ENCODE data around the gene NFKBIL1.

DNA sequence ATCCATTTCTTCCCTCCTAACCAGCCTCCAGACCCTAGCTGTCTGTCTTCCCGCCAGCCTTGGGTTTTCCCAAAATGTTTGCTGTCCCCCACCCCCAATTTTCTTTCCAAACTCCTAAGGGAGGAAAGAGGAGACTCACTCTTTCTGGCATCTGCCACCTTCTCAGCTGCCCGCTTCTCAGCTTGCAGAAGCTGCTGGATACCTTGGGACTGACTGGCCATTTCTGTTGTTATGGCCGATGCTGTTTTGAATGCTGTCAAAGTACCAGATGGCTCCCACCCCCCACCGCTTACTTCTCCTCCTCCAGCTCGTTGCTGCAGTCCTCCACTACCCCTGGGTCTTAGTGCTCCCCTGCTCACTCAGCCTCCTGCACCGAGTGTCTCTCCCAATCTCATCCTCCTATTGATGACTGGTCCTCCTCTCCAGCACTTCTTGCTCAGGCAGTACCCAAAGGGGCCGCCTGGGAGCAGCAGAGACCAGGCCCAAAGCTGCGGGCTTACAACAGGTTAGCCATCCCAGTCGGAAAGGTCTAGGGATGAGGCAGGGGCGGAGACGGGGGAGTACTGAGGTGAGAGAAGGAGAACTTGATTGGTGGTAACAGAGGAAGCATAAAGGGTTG, 960 bp upstream of the NFKBIL1 start, which contains the start of gene ATP6V1G2:
- no peak for TF ChIP-seq EZH2 (IDR thresholded peaks at IDR 0.05; ENCODE audit: low read depth, unreplicated experiment)
- TF ChIP-seq, protein P1, sequence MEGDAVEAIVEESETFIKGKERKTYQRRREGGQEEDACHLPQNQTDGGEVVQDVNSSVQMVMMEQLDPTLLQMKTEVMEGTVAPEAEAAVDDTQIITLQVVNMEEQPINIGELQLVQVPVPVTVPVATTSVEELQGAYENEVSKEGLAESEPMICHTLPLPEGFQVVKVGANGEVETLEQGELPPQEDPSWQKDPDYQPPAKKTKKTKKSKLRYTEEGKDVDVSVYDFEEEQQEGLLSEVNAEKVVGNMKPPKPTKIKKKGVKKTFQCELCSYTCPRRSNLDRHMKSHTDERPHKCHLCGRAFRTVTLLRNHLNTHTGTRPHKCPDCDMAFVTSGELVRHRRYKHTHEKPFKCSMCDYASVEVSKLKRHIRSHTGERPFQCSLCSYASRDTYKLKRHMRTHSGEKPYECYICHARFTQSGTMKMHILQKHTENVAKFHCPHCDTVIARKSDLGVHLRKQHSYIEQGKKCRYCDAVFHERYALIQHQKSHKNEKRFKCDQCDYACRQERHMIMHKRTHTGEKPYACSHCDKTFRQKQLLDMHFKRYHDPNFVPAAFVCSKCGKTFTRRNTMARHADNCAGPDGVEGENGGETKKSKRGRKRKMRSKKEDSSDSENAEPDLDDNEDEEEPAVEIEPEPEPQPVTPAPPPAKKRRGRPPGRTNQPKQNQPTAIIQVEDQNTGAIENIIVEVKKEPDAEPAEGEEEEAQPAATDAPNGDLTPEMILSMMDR (conservative IDR thresholded peaks at IDR 0.05; ENCODE audit: low read depth in 2 of 2) = peak; percentile 98 to 100
- no peak for TF ChIP-seq JUNB (IDR thresholded peaks at IDR 0.05; ENCODE audit: unreplicated experiment)
- TF ChIP-seq POLR2AphosphoS5 (IDR thresholded peaks at IDR 0.05; ENCODE audit: low read depth) = peak; percentile 40; the same call in 1 of the 2 replicates
- TF ChIP-seq EZH2phosphoT487 (IDR thresholded peaks at IDR 0.05; ENCODE audit: unreplicated experiment) = no peak
- no peak for TF ChIP-seq STAT1 (IDR thresholded peaks at IDR 0.05; ENCODE audit: unreplicated experiment)
- TF ChIP-seq ZNF114 (CRISPR knock-in tag; IDR thresholded peaks at IDR 0.05) = no peak
- TF ChIP-seq, protein P2, sequence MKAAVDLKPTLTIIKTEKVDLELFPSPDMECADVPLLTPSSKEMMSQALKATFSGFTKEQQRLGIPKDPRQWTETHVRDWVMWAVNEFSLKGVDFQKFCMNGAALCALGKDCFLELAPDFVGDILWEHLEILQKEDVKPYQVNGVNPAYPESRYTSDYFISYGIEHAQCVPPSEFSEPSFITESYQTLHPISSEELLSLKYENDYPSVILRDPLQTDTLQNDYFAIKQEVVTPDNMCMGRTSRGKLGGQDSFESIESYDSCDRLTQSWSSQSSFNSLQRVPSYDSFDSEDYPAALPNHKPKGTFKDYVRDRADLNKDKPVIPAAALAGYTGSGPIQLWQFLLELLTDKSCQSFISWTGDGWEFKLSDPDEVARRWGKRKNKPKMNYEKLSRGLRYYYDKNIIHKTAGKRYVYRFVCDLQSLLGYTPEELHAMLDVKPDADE (IDR thresholded peaks at IDR 0.05) = peak; percentile 17; the same call in 1 of the 2 replicates
- TF ChIP-seq, protein P3, sequence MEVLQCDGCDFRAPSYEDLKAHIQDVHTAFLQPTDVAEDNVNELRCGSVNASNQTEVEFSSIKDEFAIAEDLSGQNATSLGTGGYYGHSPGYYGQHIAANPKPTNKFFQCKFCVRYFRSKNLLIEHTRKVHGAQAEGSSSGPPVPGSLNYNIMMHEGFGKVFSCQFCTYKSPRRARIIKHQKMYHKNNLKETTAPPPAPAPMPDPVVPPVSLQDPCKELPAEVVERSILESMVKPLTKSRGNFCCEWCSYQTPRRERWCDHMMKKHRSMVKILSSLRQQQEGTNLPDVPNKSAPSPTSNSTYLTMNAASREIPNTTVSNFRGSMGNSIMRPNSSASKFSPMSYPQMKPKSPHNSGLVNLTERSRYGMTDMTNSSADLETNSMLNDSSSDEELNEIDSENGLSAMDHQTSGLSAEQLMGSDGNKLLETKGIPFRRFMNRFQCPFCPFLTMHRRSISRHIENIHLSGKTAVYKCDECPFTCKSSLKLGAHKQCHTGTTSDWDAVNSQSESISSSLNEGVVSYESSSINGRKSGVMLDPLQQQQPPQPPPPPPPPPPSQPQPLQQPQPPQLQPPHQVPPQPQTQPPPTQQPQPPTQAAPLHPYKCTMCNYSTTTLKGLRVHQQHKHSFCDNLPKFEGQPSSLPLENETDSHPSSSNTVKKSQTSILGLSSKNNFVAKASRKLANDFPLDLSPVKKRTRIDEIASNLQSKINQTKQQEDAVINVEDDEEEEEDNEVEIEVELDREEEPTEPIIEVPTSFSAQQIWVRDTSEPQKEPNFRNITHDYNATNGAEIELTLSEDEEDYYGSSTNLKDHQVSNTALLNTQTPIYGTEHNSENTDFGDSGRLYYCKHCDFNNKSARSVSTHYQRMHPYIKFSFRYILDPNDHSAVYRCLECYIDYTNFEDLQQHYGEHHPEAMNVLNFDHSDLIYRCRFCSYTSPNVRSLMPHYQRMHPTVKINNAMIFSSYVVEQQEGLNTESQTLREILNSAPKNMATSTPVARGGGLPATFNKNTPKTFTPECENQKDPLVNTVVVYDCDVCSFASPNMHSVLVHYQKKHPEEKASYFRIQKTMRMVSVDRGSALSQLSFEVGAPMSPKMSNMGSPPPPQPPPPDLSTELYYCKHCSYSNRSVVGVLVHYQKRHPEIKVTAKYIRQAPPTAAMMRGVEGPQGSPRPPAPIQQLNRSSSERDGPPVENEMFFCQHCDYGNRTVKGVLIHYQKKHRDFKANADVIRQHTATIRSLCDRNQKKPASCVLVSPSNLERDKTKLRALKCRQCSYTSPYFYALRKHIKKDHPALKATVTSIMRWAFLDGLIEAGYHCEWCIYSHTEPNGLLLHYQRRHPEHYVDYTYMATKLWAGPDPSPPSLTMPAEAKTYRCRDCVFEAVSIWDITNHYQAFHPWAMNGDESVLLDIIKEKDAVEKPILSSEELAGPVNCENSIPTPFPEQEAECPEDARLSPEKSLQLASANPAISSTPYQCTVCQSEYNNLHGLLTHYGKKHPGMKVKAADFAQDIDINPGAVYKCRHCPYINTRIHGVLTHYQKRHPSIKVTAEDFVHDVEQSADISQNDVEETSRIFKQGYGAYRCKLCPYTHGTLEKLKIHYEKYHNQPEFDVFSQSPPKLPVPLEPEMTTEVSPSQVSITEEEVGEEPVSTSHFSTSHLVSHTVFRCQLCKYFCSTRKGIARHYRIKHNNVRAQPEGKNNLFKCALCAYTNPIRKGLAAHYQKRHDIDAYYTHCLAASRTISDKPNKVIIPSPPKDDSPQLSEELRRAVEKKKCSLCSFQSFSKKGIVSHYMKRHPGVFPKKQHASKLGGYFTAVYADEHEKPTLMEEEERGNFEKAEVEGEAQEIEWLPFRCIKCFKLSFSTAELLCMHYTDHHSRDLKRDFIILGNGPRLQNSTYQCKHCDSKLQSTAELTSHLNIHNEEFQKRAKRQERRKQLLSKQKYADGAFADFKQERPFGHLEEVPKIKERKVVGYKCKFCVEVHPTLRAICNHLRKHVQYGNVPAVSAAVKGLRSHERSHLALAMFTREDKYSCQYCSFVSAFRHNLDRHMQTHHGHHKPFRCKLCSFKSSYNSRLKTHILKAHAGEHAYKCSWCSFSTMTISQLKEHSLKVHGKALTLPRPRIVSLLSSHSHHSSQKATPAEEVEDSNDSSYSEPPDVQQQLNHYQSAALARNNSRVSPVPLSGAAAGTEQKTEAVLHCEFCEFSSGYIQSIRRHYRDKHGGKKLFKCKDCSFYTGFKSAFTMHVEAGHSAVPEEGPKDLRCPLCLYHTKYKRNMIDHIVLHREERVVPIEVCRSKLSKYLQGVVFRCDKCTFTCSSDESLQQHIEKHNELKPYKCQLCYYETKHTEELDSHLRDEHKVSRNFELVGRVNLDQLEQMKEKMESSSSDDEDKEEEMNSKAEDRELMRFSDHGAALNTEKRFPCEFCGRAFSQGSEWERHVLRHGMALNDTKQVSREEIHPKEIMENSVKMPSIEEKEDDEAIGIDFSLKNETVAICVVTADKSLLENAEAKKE (CRISPR knock-in tag; IDR thresholded peaks at IDR 0.05) = no peak
- TF ChIP-seq ZNF331 (CRISPR knock-in tag; IDR thresholded peaks at IDR 0.05; ENCODE audit: low read depth) = no peak
